GM10266 (cell line): ENCODE data around the gene ST14.
"Not testable (repeated sequence)": the region's sequence is repeated elsewhere in the genome, so short reads cannot be mapped to it uniquely, and the experiment has no call there.

Experiments used
- DNase-seq: peaks from one replicate; pipeline ENCODE4 v3.0.0; 2012; ENCODE audit errors: extremely low spot score
- CTCF ChIP-seq: IDR thresholded peaks from 2 replicates; pipeline ENCODE4 v1.5.1; 2012; ENCODE audit warnings: mild to moderate bottlenecking, low read depth; ENCODE audit not compliant: control insufficient read depth, insufficient read depth; ENCODE audit errors: missing control alignments

Gene ST14

GRCh38 chr11:130244848-130245247 lies 85.3 kb downstream of the ST14 start:
- no peak for TF ChIP-seq CTCF

GRCh38 chr11:130245375-130245774 lies 85.8 kb downstream of the ST14 start:
- DNase-seq = not testable (repeated sequence)

More at GRCh38 chr11:130244848-130245247, 85.3 kb downstream of the ST14 start:
- DNase-seq = no peak

GRCh38 chr11:130246270-130246669 lies 86.7 kb downstream of the ST14 start:
- TF ChIP-seq CTCF = no peak
- DNase-seq = no peak

- TF ChIP-seq CTCF = no peak
- no peak for DNase-seq
These were observed 87.2 kb downstream of the ST14 start for GRCh38 chr11:130246738-130247137.

- no peak for TF ChIP-seq CTCF
- DNase-seq = no peak
These were observed 87.7 kb downstream of the ST14 start for GRCh38 chr11:130247319-130247718.

GRCh38 chr11:130249371-130249770 lies 89.8 kb downstream of the ST14 start:
- TF ChIP-seq CTCF = no peak

GRCh38 chr11:130249929-130250328 lies 90.3 kb downstream of the ST14 start:
- not testable (repeated sequence) for DNase-seq

More at GRCh38 chr11:130249371-130249770, 89.8 kb downstream of the ST14 start:
- no peak for DNase-seq

- not testable (repeated sequence) for DNase-seq
These were observed 92.2 kb downstream of the ST14 start for GRCh38 chr11:130251763-130252162.
